Measurements from ENCODE around the gene PALLD.
A peak's percentile ranks its signal among the peaks of the same experiment; 100 is the strongest.

The PALLD gene

DNA sequence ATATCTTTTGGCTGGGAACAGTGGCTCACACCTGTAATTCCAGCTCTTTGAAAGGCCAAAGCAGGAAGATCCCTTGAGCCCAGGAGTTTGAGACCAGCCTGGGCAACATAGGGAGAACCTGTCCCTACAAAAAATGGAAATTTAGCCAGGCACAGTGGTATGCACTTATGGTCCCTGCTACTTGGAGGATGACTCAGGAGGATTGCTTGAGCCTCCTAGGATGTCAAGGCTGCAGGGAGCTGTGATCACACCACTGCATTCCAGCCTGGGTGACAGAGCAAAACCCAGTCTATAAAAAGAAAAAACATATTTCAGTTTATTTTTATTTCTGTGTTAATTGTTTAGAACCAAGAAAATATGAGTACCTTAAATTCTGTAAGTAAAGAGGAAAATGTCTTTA, 389.5 kb downstream of the PALLD start:
- no peak for DNase-seq (ENCODE audit: low read depth in 3 of 3, low spot score in 1 of 3)

DNA sequence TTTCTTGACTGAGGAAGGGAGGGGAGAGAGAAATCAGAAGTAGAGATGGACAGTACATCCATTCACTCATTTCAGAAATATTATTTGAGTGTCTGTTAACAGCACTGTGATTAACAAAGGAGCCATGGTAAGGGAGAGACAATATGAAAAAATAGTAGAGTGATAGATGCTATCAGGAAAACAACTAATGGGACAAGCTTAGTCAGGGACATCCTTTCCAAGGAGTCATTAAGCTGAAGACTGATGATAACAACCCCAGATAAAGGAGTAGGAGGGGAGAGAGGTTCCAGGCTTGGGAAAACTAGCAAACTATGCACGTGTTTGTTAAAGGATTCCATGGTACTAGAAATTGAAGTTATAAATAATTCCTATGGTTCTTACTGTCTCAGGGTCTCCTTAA, 391.0 kb downstream of the PALLD start:
- DNase-seq (ENCODE audit: low read depth in 3 of 3, low spot score in 1 of 3) = no peak

DNA sequence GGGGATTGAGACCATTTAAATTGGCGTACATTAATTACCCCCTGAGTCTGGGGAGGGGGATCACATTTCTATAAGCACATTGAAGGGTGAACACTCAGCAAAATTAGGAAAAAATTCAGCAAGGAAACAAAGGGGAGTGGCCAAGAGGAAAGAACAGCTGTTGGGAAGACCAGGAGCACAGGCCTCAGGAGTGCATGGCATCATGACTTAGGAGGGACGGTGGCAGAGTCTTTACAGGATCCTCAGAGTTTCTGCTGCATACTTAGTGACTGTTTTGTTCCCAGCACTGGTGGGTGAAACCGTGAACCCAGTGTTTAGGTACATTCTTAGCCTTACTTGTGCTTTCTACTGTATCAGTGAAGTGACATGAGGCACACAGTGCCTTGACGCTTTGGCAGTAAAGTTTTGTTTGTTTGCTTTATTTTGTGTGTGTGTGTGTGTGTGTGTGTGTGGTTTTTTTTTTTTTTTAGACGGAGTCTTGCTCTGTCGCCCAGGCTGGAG, 391.9 kb downstream of the PALLD start:
- DNase-seq (ENCODE audit: low read depth in 3 of 3, low spot score in 1 of 3) = no peak

DNA sequence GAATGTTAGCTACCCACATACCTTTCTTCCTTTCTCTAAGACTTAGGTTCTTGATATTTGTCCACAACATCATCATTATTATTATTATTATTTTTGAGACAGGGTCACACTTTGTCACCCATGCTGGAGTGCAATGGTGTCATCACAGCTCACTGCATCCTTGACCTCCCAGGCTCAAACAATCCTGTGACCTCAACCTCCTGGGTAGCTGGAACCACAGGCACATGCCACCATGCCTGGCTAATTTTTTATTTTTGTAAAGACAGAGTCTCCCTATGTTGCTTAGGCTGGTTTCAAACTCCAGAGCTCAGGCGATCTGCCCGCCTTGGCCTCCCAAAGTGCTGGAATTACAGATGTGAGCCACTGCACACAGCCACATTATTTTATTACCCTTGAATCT, 394.2 kb downstream of the PALLD start:
- DNase-seq (ENCODE audit: low read depth in 3 of 3, low spot score in 1 of 3) = no peak

DNA sequence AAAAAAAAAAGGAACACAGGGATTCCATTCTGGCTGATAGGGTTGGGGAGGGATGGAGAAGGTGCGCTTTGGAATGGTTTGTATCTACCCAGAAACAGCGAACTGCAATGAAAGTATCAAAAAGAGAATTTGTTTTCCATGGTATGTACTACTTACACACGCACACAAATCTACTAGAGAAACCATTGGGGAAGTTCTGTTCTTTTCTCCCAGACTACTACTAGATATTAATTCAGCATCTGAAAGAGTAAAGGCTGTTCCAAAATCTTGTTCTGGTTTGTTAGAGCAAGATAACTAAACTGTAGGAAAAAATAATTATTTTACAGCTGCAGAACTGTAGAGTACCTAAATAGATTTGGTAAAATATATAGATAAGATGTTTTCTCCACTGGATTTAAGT, 394.8 kb downstream of the PALLD start:
- DNase-seq (ENCODE audit: low read depth in 3 of 3, low spot score in 1 of 3) = no peak

DNA sequence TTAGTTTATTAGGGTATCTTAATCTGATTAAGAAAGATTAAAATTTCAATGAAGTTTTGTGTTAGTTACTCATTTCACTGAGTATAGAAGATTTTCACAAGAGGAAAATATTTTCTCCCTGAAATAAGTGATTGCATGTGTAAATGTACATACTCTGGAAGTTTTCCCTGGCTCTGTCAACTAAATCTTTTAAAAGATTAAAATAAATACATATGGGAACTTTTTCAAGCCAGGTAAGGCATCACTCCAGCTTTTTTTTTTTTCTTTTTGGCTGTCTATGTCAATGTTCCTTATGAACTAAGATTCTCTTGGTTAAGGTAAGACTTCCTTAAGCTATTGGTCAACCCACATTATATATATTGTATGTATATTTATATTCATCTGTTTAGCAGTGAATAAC, 395.6 kb downstream of the PALLD start:
- no peak for DNase-seq (ENCODE audit: low read depth in 3 of 3, low spot score in 1 of 3)

DNA sequence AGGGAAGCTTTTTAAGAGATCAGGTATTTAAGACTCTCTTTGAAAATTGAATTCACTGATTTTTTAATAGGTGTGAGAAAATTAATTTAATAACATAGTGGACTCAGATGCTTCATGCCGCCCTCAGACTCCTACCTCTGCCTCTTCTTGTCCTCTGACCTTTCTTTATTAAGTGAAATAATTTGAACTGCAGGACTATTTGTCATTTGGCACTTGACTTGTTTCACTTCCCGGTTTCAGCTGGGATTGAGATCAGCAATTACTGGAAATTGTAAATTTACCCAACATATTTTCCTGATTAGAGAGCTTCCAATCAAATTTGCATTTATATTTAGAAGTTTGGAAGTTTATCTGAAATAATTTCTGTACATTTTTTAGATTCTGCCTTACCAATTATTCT, 396.4 kb downstream of the PALLD start:
- no peak for DNase-seq (ENCODE audit: low read depth in 3 of 3, low spot score in 1 of 3)

DNA sequence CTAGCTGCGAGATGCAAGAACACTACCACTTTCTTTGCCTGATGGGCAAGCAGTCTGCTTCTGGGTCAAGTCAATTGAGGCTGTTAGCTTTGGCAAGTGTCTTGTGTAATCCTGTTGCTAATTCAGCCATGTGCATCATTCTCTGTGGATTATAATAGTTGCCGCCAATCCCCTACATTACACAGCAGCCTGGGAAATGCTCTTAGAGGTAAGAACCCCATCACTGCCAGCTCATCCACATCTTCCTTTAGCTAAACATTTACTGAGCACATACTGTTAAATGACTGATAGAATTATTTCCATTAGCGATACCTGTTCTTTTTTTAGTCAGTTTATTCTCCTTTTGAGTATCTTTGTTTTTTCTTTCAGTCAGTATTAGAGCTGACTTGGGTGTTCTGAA, 397.0 kb downstream of the PALLD start:
- no peak for DNase-seq (ENCODE audit: low read depth in 3 of 3, low spot score in 1 of 3)

DNA sequence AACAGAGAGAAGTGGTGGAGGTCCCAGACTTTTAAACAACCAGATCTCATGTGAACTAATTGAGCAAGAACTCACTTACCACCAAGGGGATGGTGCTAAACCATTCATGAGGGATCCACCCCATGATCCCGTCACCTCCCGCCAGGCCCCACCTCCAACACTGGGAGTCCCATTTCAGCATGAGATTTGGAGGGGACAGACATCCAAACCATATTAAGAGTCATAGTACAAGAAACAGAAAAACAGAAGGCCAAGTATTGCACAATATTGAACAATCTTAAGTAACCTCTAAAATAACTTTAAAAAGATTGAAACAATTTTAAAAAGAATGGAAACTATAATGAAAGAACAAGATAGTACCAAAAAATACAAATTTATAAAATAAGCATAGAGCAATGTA, 403.2 kb downstream of the PALLD start:
- DNase-seq (ENCODE audit: low read depth in 3 of 3, low spot score in 1 of 3) = no peak

DNA sequence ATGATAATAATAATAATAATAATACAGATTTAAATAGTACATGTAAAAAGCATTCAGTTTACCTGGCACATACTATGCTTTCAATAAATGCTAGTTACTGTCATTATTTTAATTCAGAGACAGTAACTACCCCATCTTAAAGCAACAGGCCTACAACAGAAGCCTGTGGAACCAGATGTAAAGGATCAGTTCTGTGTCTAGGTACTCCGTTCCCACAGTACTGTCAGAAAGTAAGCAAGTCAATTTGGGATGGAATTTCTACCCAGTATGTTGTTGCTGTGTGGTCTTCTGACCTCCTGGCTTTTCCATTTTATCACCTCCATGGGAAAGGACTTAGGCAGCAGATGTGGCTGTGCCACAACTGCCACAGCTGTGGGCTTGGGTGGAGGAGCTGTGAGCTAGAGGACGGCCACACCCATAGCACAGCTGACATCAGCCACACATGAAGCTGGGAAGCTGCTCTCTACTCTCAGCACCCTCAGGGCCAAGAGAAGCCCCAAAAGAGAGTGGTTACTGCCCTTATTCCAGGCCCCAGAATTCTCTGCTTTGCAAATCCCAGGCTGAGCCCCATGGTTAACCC, 410.4 kb downstream of the PALLD start:
- DNase-seq (ENCODE audit: low read depth in 3 of 3, low spot score in 1 of 3) = no peak

DNA sequence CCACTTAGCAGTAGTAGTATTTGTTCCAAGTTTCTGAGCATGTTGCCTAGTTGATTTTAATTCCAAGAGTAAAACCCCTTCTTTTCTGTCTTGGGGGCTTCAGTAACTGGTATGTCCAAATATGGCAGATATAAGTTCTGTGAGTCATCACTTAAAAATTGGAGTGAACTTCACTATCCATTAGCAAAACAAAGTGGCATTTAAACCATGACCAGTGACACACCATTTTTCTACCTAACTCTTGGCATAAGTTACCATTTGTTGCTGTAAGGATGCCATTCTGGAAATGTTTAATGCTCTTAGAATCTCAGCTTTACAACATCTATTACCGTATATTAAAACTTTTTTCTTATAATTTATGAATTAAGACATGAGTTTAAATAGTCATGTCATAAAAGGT, 411.2 kb downstream of the PALLD start:
- no peak for DNase-seq (ENCODE audit: low read depth in 3 of 3, low spot score in 1 of 3)

DNA sequence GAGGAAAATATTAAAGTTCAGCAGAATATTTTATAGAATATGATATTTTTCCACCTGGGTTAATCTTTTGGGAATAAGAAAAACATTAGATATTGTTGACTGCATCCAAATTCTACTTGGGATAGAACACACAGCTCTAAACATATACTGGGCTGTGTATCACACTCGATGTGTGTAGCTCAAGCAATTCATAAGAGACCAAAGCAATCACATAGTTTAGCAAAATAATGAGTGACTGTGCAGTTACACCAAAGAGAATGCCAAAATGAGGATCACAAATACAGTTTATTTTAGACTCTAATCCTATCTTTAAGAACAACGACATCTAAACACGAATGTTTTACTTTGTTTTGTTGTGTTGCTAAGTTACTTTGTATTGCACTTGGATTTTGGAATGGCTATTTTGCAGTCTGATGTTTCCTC, 412.0 kb downstream of the PALLD start:
- no peak for DNase-seq (ENCODE audit: low read depth in 3 of 3, low spot score in 1 of 3)

DNA sequence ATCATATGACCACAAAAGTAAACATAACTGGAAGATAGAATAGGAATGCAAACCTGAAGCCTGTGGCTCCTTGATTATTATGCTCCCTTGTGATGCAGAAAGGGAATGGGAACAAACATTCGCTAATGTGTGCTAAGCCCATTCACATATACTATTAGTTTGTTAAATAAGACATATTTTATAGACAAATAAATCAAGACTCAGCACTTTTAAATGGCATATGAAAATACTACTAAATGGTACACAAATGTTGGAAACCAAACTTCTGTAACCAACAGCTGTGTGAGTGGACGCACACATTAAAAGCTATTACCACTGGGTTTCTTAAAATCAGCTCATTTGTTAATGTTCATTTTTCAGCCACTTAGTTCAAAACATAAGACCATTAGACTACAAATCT, 417.2 kb downstream of the PALLD start:
- no peak for DNase-seq (ENCODE audit: low read depth in 3 of 3, low spot score in 1 of 3)

DNA sequence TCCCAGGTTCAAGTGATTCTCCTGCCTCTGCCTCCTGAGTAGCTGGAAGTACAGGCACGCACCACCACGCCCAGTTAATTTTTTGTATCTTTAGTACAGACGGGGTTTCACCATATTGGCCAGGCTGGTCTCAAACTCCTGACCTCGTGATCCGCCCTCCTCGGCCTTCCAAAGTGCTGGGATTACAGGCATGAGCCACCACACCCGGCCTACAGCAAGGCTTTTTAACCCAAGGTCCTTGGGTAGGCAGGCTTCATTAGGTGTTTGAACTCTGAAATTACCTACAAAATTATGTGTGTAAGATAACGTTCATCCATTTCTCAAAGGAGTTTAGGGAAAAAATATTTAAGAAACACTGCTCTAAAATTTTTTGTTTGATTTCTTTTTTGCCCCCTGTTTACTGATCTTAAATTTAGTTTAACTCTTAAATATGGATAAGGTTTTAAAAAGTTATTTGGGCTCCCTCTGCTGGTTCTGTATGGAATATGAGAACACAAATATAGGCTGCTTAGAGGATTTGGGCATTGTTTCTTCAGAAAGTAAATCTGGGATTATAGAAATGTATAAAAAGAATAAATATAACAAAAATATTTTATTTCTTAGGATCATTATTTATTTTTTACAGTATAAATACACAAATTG, 420.4 kb downstream of the PALLD start:
- no peak for DNase-seq (ENCODE audit: low read depth in 3 of 3, low spot score in 1 of 3)

DNA sequence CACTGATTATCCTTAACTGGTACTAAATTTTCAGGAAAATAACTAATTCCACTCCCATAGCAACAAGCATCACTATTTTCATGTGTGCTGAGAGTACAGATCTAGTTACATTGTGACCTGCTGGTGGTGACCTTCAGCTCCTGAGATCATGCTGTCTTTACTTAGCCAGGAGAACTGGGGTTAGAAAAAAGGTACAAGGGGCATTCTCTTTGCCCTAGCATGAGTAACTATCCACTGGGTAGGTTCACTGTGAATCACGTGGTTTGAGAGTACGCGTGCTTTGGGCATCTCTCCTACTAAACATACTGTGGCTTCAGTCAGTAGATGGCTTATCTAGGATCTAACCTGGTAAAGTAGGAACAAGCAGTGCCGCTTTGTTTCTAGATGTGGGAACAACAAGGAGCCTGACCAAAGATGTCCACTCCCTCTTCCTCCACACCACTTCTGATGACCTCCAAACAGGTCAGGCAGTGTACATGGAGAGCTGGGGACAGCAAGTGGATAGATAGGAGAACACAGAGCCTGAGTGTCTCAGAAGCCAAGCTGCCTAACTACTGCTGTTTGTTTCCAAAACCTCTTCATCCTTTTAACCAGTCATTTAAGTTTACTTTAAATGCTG, 423.0 kb downstream of the PALLD start:
- no peak for DNase-seq (ENCODE audit: low read depth in 3 of 3, low spot score in 1 of 3)

DNA sequence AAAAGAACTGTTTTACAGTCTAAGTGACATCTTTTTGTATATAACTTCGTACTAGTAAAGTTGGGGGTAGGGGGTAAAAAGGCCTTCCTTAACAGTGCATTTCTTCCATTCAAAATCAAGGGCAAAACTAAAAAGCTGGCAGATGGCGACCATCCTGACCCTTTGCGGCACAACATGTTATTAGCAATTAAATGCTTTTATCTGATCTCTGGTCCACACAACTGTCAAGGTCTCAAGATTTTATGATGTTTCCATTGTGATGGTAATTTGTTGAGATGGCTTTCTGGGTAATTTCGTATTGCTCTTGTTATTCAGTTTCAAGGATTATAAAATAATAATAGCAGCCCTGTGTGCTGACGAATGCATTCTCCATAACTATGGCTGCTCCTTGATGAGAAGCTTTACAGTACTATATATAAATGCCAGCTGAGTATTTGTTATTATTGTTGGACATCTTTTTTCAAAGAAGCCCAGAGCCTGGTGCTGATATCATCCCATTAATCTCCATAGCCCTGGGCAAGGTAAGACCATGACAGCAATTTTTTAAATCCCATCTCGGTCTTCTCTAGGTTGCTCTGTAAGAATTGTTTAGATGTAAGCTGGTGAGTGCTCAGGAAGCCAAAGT, 423.7 kb downstream of the PALLD start:
- DNase-seq (ENCODE audit: low read depth in 3 of 3, low spot score in 1 of 3) = no peak

DNA sequence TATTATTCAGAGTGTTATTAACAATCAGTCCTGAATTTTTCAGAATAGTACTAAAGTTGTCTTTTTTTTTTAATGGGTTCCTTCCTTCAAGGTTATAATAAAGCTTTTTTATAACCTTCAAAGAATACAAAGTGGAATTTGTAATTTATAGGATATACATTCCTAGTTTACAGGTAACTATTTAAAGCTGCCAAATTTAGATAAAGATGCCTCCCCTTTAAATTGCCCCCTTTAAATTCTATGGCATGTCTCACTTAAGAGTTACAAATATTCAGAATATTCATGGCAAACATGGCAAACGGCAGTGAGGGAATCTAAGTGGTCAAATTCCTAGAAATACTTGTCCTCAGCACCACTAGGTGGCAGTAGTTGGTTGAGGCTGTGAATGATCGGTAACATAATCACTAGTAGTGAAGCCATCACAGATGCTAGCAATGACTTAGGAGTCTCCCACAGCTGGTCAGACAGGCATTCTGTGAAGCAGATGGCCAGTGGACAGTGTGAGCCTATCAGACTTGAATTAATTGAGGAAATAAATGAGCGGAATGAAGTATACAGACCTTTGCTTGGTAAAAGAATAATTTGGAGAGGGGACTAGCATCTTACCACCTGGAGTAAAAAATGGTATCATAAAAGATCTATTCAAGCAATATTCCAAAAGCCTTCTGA, 426.8 kb downstream of the PALLD start:
- peak in 1 of 3 donors; percentile 20 for DNase-seq (ENCODE audit: low read depth in 3 of 3, low spot score in 1 of 3)

DNA sequence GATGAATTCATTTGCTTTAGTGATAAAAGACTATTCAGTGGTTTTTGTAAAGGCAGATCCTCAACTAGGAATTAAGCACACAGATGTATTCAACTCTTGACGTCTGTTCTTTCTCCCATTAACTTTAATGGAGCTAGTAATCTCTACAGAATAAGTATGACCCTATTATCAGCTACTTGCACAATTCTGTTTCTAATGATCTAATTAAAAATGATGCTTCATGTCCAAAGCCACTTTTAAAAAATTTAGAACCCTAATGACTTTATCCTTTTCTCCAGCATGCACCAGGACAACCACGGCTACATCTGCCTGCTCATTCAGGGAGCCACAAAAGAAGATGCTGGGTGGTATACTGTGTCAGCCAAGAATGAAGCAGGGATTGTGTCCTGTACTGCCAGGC, 427.8 kb downstream of the PALLD start:
- DNase-seq (ENCODE audit: low read depth in 3 of 3, low spot score in 1 of 3) = no peak

DNA sequence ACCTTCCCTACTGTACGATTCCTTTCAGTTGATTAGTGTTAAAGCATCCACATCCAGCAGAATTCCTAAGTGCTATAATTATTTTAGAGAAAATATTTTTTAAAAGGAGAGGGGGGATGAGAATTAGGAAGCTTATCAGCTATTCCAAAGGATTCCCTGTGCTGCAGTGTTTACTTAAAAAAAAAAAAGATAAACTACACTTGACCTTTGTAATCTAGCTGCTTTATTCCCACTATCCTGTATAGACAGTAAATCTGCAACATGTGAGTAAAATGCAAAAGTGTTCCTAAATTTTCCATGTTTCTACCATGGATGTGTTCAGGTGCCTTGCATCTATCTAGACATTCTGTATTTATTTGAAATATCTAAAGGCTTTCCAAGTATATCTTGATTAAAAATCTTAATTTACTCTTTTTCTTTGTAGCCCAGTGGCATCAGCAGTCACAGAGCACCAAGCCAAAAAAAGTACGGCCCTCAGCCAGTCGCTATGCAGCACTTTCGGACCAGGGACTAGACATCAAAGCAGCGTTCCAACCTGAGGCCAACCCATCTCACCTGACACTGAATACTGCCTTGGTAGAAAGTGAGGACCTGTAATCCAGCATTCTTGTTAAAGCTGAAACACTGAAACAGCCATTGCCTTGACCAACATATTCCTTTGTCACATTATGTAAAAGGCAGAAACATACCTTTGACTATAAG, 429.1 kb downstream of the PALLD start:
- DNase-seq (ENCODE audit: low read depth in 3 of 3, low spot score in 1 of 3) = no peak

DNA sequence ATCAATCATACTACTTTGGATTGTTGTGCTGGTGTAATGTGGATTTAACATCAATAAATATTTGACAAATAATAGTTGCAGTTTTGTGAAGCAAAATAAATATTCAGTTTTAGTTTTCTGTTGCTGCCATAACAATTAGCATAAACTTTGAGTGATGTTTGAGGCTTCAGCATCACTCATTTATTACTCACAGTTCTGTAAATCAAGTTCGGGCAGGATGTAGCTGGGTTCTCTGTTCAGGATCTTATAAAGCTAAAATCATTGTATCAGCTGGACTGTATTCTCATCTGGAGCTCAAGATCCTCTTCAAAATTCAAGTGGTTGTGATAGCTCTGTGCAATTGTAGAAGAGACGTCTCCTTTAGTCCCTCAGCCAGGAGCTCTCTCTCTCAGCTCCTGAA, 431.5 kb downstream of the PALLD start:
- no peak for DNase-seq (ENCODE audit: low read depth in 3 of 3, low spot score in 1 of 3)

DNA sequence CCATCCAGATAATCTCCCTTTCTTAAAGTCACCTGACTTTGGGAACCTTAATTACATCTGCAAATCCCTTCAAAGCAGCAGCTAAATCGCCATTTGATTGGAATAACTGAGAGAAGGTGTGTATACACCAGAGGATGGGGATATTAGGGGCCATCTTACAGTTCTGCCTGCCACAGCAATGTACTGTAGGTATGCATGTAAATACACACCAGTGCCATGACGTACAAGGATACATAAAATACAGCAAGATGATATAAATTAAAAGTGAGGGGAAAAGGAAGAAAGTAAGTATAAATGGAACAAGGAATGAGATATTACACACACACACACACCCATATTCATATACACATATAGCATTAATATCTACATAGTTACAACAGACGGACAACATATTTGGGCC, 432.0 kb downstream of the PALLD start:
- no peak for DNase-seq (ENCODE audit: low read depth in 3 of 3, low spot score in 1 of 3)
